GM19239 (cell line): ENCODE results near the gene KRT14.
"Not testable (repeated sequence)": the region's sequence is repeated elsewhere in the genome, so short reads cannot be mapped to it uniquely, and the experiment has no call there.

Source experiments
- DNase-seq: peaks from one replicate; pipeline ENCODE4 v3.0.0; 2011; ENCODE audit warnings: low spot score; ENCODE audit not compliant: insufficient read length
- FAIRE-seq: peaks from 2 replicates; lab custom pipeline; 2011; peaks lifted over from hg19 to GRCh38; lab: Jason Lieb, UNC

Gene KRT14

GRCh38 chr17:41581366-41582060 is 5.2 kb downstream of the KRT14 start:
- FAIRE-seq (no peak), DNase-seq (no peak)

GRCh38 chr17:41580687-41581365 is 5.9 kb downstream of the KRT14 start:
- no peak for FAIRE-seq
- no peak for DNase-seq

- FAIRE-seq (no peak), DNase-seq (no peak)
Observed at GRCh38 chr17:41580244-41580575, 6.5 kb downstream of the KRT14 start.

- FAIRE-seq = no peak
- DNase-seq = peak; percentile 87
Observed at GRCh38 chr17:41579484-41580243, 7.0 kb downstream of the KRT14 start.

GRCh38 chr17:41578971-41579370 is 7.7 kb downstream of the KRT14 start:
- no peak for FAIRE-seq
- no peak for DNase-seq

DNA sequence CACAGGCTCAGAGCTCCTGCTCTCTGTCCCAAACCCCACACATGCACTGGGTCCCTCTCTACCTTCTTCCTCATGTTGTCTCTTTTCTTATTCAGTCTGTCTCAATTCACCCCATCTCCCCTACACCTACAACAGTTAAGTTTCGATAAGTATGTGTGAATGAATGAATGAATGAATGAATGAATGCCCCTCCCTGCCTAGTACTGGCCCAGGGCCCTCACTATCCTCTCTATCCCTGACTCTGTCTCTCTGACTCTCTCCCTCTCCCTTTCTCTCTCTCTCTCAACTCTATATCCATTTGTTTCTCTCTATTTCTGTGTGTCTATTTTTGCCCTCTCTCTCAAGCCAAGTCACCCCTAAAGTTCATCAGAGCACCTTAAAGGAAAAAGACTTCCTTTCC is 8.2 kb downstream of the KRT14 start:
- no peak for FAIRE-seq
- no peak for DNase-seq

DNA sequence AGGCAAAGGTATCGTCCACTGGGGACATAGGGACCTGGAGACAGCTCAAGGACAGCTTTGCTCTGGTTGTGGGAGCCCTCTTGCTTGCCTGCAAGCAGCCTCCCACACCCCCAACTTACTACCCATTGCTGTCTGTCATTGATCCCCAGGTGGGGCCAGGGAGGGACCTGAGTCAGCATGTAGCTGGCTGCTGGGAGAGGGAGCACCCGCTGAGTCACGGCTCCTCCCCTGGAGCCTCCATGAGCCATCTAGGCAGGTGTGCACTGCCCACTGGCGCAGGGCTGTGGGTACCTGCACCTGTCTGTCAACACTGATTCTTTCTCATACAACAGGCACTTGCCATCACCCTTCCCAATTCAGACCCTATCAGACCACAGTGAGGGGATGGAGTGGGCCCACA is 10.0 kb downstream of the KRT14 start:
- FAIRE-seq, DNase-seq: not testable (repeated sequence)

DNA sequence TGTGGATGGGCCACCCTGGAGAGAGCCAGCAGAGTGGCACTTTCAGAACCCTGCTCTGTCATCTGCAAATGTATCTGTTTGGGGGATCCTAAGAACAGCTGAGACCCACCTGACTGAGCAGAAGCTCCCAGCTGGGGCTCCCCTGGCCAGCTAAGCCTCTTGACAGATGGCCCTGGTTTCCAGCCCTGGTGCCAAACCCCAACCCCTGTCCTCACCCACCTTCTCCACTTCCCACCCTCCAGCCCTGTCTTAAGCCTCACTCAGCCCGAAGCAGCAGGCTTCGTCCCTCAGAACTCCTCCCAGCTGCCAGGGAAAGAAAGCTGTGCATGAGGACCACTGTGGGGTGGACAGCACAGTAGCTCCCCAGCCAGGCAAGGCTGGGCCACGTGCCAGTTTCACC is 11.4 kb downstream of the KRT14 start:
- FAIRE-seq (no peak), DNase-seq (no peak)

DNA sequence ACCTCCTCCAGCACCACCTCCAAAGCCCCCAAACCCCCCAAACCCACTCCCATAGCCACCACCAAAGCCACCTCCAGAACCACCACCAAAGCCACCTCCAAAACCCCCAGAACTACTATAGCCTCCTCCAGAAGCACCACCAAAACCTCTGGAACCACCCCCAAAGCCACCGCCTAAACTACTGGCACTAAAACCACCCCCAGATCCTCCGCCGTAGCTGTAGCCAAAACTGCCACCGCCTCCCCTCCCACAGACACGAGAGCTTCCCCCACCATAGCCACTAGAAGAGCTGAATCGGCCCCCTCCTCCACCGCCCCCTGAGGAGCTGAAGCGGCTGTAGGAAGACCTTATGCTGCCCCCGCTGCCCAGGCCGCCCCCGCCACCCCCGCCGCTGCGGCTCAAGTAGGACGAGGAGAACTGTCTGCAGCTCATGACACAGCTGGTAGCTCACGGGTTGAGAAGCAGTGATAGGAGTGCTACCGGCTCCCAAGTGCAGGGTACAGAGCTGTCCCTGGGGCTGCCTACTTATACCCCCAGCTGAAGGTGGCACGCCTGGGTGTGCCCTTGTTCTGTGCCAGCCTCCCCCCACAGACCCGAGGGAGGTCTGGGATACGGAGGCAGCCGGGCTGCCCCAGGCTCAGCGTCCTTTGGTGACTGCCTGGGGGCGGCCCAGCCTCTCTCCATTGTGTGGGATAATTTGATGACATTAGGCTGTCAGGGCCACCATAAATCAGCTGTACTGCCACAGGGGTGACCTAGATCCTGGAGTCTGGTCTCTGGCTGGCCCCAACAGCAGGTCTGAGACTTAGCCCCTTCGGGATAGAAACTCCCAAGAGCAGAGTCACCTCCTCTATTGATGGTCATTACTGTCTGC is 14.9 kb downstream of the KRT14 start, which contains the start of gene KRT9:
Gene KRT9 (minus strand): TSS at position 499 of the 874 bp plus-strand sequence. CDS start 67 bp downstream, at position 432.
- FAIRE-seq = no peak
- DNase-seq = no peak

GRCh38 chr17:41567317-41567716 is 19.4 kb downstream of the KRT14 start:
- FAIRE-seq = no peak
- DNase-seq = no peak

DNA sequence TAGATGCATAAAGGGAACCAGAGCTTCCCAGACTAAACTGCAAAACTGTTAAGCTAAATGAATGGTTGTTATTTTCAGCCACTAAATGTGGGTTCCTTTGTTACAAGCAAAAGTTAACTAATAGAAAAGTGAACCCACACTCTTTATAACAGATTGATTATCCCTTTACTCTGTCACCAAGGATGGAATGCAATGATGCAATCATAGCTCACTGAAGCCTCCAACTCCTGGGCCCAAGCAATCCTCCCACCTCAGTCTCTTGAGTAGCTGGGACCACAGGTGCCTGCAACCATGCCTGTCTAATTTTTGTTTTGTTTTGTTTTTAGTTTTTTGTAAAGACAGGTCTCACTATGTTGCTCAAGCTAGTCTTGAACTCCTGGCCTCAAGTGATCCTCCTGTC is 21.4 kb downstream of the KRT14 start:
- DNase-seq (no peak), FAIRE-seq (no peak)

- no peak for FAIRE-seq
- no peak for DNase-seq
Observed at GRCh38 chr17:41563607-41564170, 23.0 kb downstream of the KRT14 start.

GRCh38 chr17:41561554-41561953 is 25.1 kb downstream of the KRT14 start:
- FAIRE-seq (no peak), DNase-seq (no peak)

GRCh38 chr17:41559548-41559947 is 27.1 kb downstream of the KRT14 start:
- FAIRE-seq = no peak
- DNase-seq = no peak

GRCh38 chr17:41556931-41557330 is 29.8 kb downstream of the KRT14 start:
- no peak for FAIRE-seq

GRCh38 chr17:41556306-41556705 is 30.4 kb downstream of the KRT14 start:
- FAIRE-seq (no peak), DNase-seq (no peak)

More at GRCh38 chr17:41556931-41557330, 29.8 kb downstream of the KRT14 start:
- DNase-seq = no peak

DNA sequence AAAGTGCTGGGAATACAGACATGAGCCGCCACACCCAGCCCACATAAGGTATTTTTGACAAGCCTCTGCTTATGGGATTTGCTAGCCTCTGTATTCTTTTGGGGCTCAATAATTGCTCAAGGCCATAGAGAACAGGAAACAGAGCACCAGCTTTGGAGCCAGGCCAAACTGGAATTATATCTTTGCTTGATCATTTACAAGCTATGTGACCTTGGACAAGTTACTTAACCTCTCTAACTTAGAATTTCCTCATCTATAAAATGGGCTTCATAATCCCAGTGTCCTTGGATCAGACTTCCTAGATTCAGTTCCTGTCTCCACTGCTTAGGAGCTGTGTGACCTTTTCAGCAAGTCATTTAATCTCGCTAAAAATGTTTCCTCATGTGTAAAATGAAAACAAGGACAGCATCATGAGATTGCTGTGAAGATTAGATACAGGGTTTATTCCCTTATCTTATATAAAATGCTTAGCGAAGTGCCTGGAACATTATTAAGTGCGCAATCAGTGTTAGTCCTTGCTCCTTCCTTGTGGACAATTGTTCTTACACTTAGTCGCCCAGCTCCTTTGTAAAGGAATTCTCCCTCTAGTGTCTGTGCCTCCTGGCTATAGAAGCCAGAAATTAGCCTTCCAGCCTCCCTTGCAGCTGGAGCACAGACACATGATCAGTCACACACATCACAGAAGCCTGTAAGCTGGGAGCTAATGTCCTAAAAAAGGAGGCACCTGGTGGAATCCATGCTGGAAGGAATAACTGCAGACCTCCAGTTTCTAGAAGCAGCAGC is 31.4 kb downstream of the KRT14 start:
- DNase-seq (no peak), FAIRE-seq (no peak)

DNA sequence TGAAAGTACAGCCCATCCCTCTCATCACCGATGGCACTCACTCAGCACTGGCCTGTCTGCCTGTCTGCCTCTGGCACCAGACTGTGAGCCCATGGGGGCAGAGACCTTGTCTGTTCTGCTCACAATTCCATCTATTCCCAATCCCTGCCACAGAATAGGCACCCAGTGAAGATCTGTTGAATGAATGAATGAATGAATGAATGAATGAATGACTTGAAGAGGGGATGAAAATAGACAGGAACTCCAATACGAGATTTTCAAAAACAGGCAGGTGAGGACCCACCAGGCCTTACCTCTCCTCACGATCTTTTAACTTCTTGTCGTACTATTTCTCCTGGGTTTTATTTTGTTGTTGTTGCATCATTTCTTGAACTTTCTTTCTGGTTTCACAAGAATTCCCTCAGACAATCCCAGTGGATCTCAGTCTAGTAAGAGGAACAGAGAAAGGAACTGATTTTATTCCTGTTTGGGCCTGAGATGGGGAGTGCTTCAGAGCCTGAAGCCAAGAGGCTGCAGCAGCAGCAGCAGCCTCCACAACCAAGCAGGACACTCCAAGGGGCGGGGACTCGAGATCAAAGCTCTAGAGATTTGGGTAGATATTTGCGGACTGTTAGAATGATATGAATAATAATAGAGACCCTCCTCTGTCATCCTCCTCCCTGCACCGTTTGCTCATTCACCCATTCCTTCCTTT is 32.6 kb downstream of the KRT14 start:
- FAIRE-seq = no peak
- no peak for DNase-seq

DNA sequence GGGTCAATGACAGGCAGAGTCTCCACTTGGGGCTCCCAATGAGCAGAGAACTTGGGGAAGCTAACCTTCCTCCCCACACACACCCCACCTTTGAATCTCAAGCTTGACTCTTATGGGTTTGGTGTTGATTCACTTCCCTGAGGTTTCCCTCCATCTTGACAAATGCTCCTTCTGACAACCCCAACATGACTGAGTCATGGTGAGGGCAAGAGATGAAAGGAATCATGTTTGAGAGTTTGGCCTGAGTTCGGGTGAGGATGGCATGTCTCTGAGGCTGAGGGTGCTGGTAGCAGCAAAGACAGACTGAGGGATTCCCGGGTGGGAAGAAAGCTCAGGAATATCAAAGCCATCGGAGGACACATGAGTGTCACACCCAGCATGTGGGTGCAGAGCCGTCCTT is 33.5 kb downstream of the KRT14 start:
- FAIRE-seq = no peak
- DNase-seq = no peak
